ENCODE results near the gene TM4SF20.

TM4SF20 gene

DNA sequence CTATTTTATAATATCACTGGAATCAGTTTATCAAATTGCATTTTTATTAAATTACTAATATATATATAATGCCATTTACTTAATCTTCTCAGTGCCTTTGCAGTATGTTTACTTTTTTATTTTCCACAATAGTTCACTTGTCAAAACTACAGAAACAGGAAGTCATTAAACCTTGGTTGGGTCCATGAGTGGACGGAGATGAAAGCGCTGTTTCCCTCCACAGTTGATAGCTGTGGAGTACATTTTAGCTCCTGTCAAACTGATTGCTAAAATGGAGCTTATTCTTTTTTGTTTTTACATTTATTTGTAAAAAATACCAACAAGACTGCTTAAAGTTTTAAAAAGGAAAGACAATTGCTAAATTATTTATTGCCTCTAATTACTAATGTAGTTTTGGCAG, 34.9 kb downstream of the TM4SF20 start:
- H3K9ac ChIP-seq (ENCODE audit: low read depth in 1 of 2, low read length in 2 of 2): no peak overlapping the region
- no peaks in the 10 kb centered on the region for H3K9me3 ChIP-seq (ENCODE audit: control insufficient read depth in 1 of 2, low read length in 2 of 2)
- no peak overlapping the region for H3K4me3 ChIP-seq (ENCODE audit: low read depth in 1 of 2, low read length in 2 of 2)
- H3K27me3 ChIP-seq (ENCODE audit: control insufficient read depth in 1 of 2, insufficient read depth in 2 of 2, low read length in 2 of 2): no peaks in the 10 kb centered on the region
- H3K36me3 ChIP-seq (ENCODE audit: control insufficient read depth in 1 of 2, insufficient read depth in 2 of 2, low read length in 2 of 2): peaks cover 11 to 25% of the 10 kb centered on the region in 2 donors
- H3K27ac ChIP-seq (ENCODE audit: low read depth, low read length): no peak overlapping the region
- H3K4me1 ChIP-seq (ENCODE audit: control insufficient read depth in 1 of 2, insufficient read depth in 2 of 2, low read length in 2 of 2): no peaks in the 10 kb centered on the region

DNA sequence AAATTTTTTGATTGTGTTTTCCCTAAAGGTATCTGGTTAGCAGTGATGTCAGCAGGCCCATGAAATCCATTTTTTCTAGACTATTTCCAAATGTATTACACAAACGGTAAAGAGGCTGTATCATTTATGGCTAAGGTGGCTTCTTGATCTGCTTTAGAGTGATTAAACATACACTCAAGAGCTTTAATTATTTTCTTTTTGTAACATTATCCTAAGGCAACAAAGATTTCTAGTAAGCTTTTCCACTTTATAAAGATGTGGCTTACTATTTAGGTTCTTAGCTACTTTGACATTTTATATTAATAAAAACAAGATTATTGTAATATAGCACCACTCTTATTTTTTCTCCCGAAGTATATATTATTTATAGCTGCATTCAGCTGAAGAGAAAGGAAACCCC, 37.6 kb downstream of the TM4SF20 start:
- no peak overlapping the region for H3K27ac ChIP-seq (ENCODE audit: low read depth, low read length)
- H3K36me3 ChIP-seq (ENCODE audit: control insufficient read depth in 1 of 2, insufficient read depth in 2 of 2, low read length in 2 of 2): peaks cover 3 to 21% of the 10 kb centered on the region in 2 donors
- no peaks in the 10 kb centered on the region for H3K9me3 ChIP-seq (ENCODE audit: control insufficient read depth in 1 of 2, low read length in 2 of 2)
- H3K9ac ChIP-seq (ENCODE audit: low read depth in 1 of 2, low read length in 2 of 2): no peak overlapping the region
- H3K4me1 ChIP-seq (ENCODE audit: control insufficient read depth in 1 of 2, insufficient read depth in 2 of 2, low read length in 2 of 2): no peaks in the 10 kb centered on the region
- no peaks in the 10 kb centered on the region for H3K27me3 ChIP-seq (ENCODE audit: control insufficient read depth in 1 of 2, insufficient read depth in 2 of 2, low read length in 2 of 2)
- no peak overlapping the region for H3K4me3 ChIP-seq (ENCODE audit: low read depth in 1 of 2, low read length in 2 of 2)

DNA sequence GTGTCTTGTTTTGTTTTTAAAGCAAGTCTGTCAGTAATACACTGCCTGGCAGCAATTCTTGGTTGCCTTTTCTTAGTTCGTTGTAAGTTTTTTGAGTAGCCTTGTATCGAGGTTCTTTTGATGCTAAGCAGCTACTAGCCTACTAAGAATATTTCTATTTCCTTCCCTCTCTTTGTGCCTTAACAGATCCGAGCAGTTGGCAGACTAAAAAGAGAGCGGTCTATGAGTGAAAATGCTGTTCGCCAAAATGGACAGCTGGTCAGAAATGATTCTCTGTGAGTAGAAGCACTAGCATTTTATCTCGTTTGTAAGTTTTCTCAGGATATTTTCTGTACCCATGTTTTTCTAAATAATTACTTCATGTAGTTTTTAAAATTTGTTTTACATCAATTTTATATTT, 39.0 kb downstream of the TM4SF20 start:
- no peak overlapping the region for H3K9ac ChIP-seq (ENCODE audit: low read depth in 1 of 2, low read length in 2 of 2)
- H3K9me3 ChIP-seq (ENCODE audit: control insufficient read depth in 1 of 2, low read length in 2 of 2): no peaks in the 10 kb centered on the region
- no peaks in the 10 kb centered on the region for H3K4me1 ChIP-seq (ENCODE audit: control insufficient read depth in 1 of 2, insufficient read depth in 2 of 2, low read length in 2 of 2)
- H3K36me3 ChIP-seq (ENCODE audit: control insufficient read depth in 1 of 2, insufficient read depth in 2 of 2, low read length in 2 of 2): peaks cover 3 to 35% of the 10 kb centered on the region in 2 donors
- no peak overlapping the region for H3K27ac ChIP-seq (ENCODE audit: low read depth, low read length)
- H3K4me3 ChIP-seq (ENCODE audit: low read depth in 1 of 2, low read length in 2 of 2): no peak overlapping the region
- H3K27me3 ChIP-seq (ENCODE audit: control insufficient read depth in 1 of 2, insufficient read depth in 2 of 2, low read length in 2 of 2): no peaks in the 10 kb centered on the region

DNA sequence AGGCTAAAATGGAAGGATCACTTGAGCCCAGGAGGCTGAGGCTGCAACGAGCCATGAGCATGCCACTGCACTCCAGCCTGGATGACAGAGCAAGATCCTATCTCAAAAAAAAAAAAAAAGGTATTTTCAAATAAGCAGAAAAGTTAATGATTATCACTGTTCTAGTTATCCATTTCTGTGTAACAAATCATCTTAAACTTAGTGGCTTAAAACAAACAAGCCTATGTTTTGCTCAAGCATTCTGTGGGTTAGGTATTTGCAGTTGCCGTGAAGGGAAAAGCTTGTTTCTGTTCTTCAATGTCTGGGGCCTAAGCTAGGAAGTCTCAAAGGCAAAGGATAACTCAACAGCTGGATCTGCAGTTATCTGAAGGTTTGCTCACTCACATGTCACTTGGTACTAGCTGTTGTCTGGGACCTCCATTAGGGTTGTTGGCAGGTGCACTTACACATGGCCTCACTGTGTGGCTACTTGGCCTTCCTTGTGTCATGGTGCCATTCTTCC, 40.0 kb downstream of the TM4SF20 start:
- Histone ChIP-seq H3K4me1 (ENCODE audit: control insufficient read depth in 1 of 2, insufficient read depth in 2 of 2, low read length in 2 of 2) (no peaks in the 10 kb centered on the region), H3K4me3 (ENCODE audit: low read depth in 1 of 2, low read length in 2 of 2) (no peak overlapping the region), H3K27me3 (ENCODE audit: control insufficient read depth in 1 of 2, insufficient read depth in 2 of 2, low read length in 2 of 2) (no peaks in the 10 kb centered on the region), H3K27ac (ENCODE audit: low read depth, low read length) (no peak overlapping the region), H3K9ac (ENCODE audit: low read depth in 1 of 2, low read length in 2 of 2) (no peak overlapping the region), H3K9me3 (ENCODE audit: control insufficient read depth in 1 of 2, low read length in 2 of 2) (no peaks in the 10 kb centered on the region), H3K36me3 (ENCODE audit: control insufficient read depth in 1 of 2, insufficient read depth in 2 of 2, low read length in 2 of 2) (peaks cover 8 to 44% of the 10 kb centered on the region in 2 donors)

DNA sequence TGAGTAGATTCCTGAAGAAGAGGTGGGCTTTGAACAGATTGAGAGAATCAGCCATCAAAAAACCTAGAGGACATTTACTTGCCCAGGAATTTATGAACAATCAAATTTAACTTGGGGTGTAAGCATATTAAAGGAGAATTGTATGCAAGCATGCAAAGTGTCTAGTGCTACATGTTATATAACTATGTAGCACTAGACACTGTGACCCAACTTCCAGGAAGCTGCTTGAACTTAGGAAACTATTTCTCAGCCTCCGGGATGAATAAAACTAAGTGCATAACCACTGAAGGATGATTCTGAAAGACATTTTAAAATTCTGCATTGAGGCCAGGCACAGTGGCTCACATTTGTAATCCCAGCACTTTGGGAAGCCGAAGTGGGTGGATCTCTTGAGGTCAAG, 41.7 kb downstream of the TM4SF20 start:
- peaks cover 8 to 49% of the 10 kb centered on the region in 2 donors for H3K36me3 ChIP-seq (ENCODE audit: control insufficient read depth in 1 of 2, insufficient read depth in 2 of 2, low read length in 2 of 2)
- H3K27ac ChIP-seq (ENCODE audit: low read depth, low read length): no peak overlapping the region
- no peak overlapping the region for H3K4me3 ChIP-seq (ENCODE audit: low read depth in 1 of 2, low read length in 2 of 2)
- no peaks in the 10 kb centered on the region for H3K27me3 ChIP-seq (ENCODE audit: control insufficient read depth in 1 of 2, insufficient read depth in 2 of 2, low read length in 2 of 2)
- H3K4me1 ChIP-seq (ENCODE audit: control insufficient read depth in 1 of 2, insufficient read depth in 2 of 2, low read length in 2 of 2): no peaks in the 10 kb centered on the region
- no peaks in the 10 kb centered on the region for H3K9me3 ChIP-seq (ENCODE audit: control insufficient read depth in 1 of 2, low read length in 2 of 2)
- H3K9ac ChIP-seq (ENCODE audit: low read depth in 1 of 2, low read length in 2 of 2): no peak overlapping the region

DNA sequence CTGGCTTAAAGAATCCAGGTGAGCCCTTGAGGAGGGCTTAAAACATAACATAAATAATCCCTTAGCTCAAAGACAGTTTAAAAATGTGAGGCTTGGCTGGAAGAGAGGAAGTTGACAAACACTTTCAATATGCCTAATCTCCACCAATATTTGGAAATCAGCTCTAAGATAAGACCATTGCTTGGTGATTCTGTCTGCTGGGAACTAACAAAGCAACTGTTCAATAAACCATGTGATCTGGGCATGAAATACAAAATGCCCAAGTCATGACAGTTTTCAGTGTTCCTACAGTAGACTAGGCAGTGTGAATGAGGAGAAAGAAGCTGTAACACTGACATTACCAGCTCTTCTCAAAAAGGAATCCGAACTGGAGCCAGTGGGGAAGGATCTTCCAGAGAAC, 43.4 kb downstream of the TM4SF20 start:
- Histone ChIP-seq H3K4me3 (ENCODE audit: low read depth in 1 of 2, low read length in 2 of 2) (no peak overlapping the region), H3K27ac (ENCODE audit: low read depth, low read length) (no peak overlapping the region), H3K27me3 (ENCODE audit: control insufficient read depth in 1 of 2, insufficient read depth in 2 of 2, low read length in 2 of 2) (no peaks in the 10 kb centered on the region), H3K9me3 (ENCODE audit: control insufficient read depth in 1 of 2, low read length in 2 of 2) (no peaks in the 10 kb centered on the region), H3K9ac (ENCODE audit: low read depth in 1 of 2, low read length in 2 of 2) (no peak overlapping the region), H3K36me3 (ENCODE audit: control insufficient read depth in 1 of 2, insufficient read depth in 2 of 2, low read length in 2 of 2) (peaks cover 17 to 55% of the 10 kb centered on the region in 2 donors), H3K4me1 (ENCODE audit: control insufficient read depth in 1 of 2, insufficient read depth in 2 of 2, low read length in 2 of 2) (no peaks in the 10 kb centered on the region)

DNA sequence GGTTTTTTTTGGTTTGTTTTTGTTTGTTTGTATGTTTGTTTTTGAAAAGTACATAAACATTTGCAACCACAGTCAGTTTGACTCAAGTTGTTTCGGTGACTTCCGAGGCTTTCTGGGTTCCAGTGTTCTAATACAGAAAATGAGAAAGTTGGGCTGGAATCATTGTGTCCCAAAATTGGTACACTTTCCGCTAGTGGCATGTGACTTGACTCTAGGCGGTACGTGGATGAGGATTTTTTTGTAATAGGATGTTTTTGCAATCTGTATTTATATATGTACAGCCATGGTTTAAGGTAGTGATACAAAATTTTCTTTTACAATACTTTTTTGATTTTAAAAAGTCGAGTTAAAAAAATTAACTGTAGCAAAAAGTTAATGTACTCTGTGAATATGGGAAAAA, 52.3 kb downstream of the TM4SF20 start:
- Histone ChIP-seq H3K4me1 (ENCODE audit: control insufficient read depth in 1 of 2, insufficient read depth in 2 of 2, low read length in 2 of 2) (peaks cover 24 to 25% of the 10 kb centered on the region in 2 donors), H3K9me3 (ENCODE audit: control insufficient read depth in 1 of 2, low read length in 2 of 2) (no peaks in the 10 kb centered on the region), H3K27me3 (ENCODE audit: control insufficient read depth in 1 of 2, insufficient read depth in 2 of 2, low read length in 2 of 2) (no peaks in the 10 kb centered on the region), H3K9ac (ENCODE audit: low read depth in 1 of 2, low read length in 2 of 2) (no peak overlapping the region), H3K36me3 (ENCODE audit: control insufficient read depth in 1 of 2, insufficient read depth in 2 of 2, low read length in 2 of 2) (peaks cover 10 to 16% of the 10 kb centered on the region in 2 donors), H3K4me3 (ENCODE audit: low read depth in 1 of 2, low read length in 2 of 2) (peak overlapping the region in 1 of 2 donors; percentile 92), H3K27ac (ENCODE audit: low read depth, low read length) (no peak overlapping the region)

DNA sequence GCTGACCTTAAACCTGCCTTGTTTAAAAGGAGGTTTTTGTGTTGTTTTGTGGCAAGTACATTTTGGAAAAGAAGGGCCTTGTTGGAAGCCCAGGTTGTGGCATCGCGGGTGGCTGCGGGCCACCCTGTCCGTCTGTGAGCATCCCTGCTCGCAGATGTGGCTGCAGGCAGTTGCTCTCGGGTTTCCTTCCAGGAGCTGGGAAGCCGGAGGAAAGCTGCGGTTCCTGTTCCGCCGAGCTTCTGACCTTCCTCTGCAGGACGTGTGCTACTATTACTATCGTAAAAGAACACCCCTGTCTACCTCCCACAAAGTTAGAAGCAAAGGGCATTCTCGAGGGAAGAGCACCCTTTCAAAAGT, 53.3 kb downstream of the TM4SF20 start:
- H3K27ac ChIP-seq (ENCODE audit: low read depth, low read length): peak overlapping the region; percentile 46
- no peaks in the 10 kb centered on the region for H3K9me3 ChIP-seq (ENCODE audit: control insufficient read depth in 1 of 2, low read length in 2 of 2)
- H3K9ac ChIP-seq (ENCODE audit: low read depth in 1 of 2, low read length in 2 of 2): peak overlapping the region; percentile 86 to 90
- H3K4me3 ChIP-seq (ENCODE audit: low read depth in 1 of 2, low read length in 2 of 2): peak overlapping the region; percentile 91 to 92
- peaks cover 5 to 9% of the 10 kb centered on the region in 2 donors for H3K36me3 ChIP-seq (ENCODE audit: control insufficient read depth in 1 of 2, insufficient read depth in 2 of 2, low read length in 2 of 2)
- peaks cover 24 to 25% of the 10 kb centered on the region in 2 donors for H3K4me1 ChIP-seq (ENCODE audit: control insufficient read depth in 1 of 2, insufficient read depth in 2 of 2, low read length in 2 of 2)
- H3K27me3 ChIP-seq (ENCODE audit: control insufficient read depth in 1 of 2, insufficient read depth in 2 of 2, low read length in 2 of 2): no peaks in the 10 kb centered on the region

DNA sequence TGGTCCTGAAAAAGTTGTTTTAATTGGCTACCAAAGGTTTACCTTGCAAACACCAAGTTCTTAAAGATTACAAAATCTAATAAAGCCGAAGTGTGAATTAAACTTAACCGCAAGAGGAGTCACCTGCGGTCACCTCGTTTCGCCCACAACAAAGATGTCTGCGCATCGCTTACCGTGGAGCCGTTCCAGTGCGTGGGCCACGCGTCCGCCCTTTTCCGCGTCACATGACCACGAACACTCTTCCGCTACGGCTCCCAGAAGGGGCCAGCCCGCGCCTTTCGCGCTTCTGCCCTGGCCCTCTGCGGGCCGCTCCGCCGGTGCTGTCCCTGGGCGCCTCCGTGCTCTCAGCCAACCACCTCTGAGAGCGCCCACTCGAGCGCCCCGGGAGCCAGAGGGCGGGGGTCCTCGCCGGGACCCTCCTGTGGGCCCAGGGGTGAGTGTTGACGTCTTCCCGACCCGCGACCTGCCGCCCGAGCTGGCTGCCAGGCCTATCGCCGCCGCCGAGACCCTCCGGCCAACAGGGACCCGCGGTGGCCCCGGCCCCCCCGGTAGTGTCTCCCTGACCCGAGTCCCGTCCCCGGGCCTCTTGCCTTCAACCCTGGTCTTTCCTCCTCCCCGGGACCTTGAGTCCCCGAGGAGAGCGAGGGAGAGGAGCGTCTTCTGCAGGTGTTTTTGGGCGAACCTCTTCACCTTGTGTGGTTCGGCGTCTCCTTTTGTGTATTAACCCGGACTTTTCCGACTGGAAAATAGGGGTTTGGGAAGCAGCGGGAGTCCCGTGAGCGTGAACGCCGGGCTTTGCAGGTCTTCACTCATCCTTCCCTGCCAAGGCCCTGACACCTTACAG, 53.9 kb downstream of the TM4SF20 start, which contains the start of gene MFF:
Gene MFF, plus strand, starts transcription at position 257 of the 844 bp plus-strand sequence. CDS start 5,415 bp downstream, outside the sequence.
- no peaks in the 10 kb centered on the region for H3K9me3 ChIP-seq (ENCODE audit: control insufficient read depth in 1 of 2, low read length in 2 of 2)
- H3K4me3 ChIP-seq (ENCODE audit: low read depth in 1 of 2, low read length in 2 of 2): peak within 1 kb of the TSS; percentile 91 to 92
- peaks cover 24 to 25% of the 10 kb centered on the region in 2 donors for H3K4me1 ChIP-seq (ENCODE audit: control insufficient read depth in 1 of 2, insufficient read depth in 2 of 2, low read length in 2 of 2)
- peak within 1 kb of the TSS; percentile 86 to 90 for H3K9ac ChIP-seq (ENCODE audit: low read depth in 1 of 2, low read length in 2 of 2)
- peaks cover under 1 to 4% of the 10 kb centered on the region in 2 donors for H3K36me3 ChIP-seq (ENCODE audit: control insufficient read depth in 1 of 2, insufficient read depth in 2 of 2, low read length in 2 of 2)
- no peaks in the 10 kb centered on the region for H3K27me3 ChIP-seq (ENCODE audit: control insufficient read depth in 1 of 2, insufficient read depth in 2 of 2, low read length in 2 of 2)
- H3K27ac ChIP-seq (ENCODE audit: low read depth, low read length): peak within 1 kb of the TSS; percentile 72

DNA sequence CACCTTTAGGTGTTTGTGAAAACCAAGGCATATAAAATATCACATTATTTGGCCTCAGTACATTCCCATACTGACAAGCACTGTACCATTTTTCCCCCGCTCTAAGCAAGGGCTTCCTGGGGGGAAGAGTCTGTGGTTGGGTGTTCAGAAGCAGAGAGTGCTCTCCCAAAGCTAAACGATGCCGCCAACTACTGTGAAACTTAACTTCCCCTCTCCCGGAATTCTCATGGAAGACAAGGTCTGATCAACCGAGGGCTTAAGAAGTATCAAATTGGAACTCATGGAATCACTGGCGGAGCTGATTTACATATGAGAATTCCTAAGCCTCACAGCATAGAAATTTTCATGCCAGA, 54.5 kb downstream of the TM4SF20 start:
- H3K9me3 ChIP-seq (ENCODE audit: control insufficient read depth in 1 of 2, low read length in 2 of 2): no peaks in the 10 kb centered on the region
- H3K9ac ChIP-seq (ENCODE audit: low read depth in 1 of 2, low read length in 2 of 2): peak overlapping the region; percentile 49 to 54
- peaks cover 24 to 25% of the 10 kb centered on the region in 2 donors for H3K4me1 ChIP-seq (ENCODE audit: control insufficient read depth in 1 of 2, insufficient read depth in 2 of 2, low read length in 2 of 2)
- no peak overlapping the region for H3K27ac ChIP-seq (ENCODE audit: low read depth, low read length)
- H3K4me3 ChIP-seq (ENCODE audit: low read depth in 1 of 2, low read length in 2 of 2): peak overlapping the region; percentile 91 to 92
- no peaks in the 10 kb centered on the region for H3K27me3 ChIP-seq (ENCODE audit: control insufficient read depth in 1 of 2, insufficient read depth in 2 of 2, low read length in 2 of 2)
- peaks cover 0 to 4% of the 10 kb centered on the region in 2 donors for H3K36me3 ChIP-seq (ENCODE audit: control insufficient read depth in 1 of 2, insufficient read depth in 2 of 2, low read length in 2 of 2)

Data from duodenal mucosa (tissue), 2 donors.